Measurements from ENCODE around the gene MAD2L1BP. TPM values are rescaled to one million over a fixed set of nuclear protein-coding genes. Genes with fewer than 3 reads are reported as not detected.

Gene MAD2L1BP
- total and polyA plus RNA-seq, 9 donors = 17.4 to 23.6 (median 19.4) TPM

Other genes with a start within 250 kb of the MAD2L1BP start
- 10.7 TPM for gene ABCC10, start 208.3 kb upstream of the MAD2L1BP start, total RNA-seq
- 10 to 100 TPM; 13.1 to 22.0 (median 14.9) TPM for gene ABCC10, start 208.3 kb upstream of the MAD2L1BP start, polyA plus RNA-seq (ENCODE audit: insufficient read depth in 1 of 8, insufficient read length in 8 of 8, low replicate concordance in 1 of 8)
- 2.0 TPM for gene DLK2, start 180.3 kb upstream of the MAD2L1BP start, total RNA-seq
- 1 to 10 TPM; 1.7 to 3.5 (median 2.4) TPM for gene DLK2, start 180.3 kb upstream of the MAD2L1BP start, polyA plus RNA-seq (ENCODE audit: insufficient read depth in 1 of 8, insufficient read length in 8 of 8, low replicate concordance in 1 of 8)
- 15.9 TPM for gene TJAP1, start 158.3 kb upstream of the MAD2L1BP start, total RNA-seq
- gene TJAP1, start 158.3 kb upstream of the MAD2L1BP start, polyA plus RNA-seq (ENCODE audit: insufficient read depth in 1 of 8, insufficient read length in 8 of 8, low replicate concordance in 1 of 8) = 10 to 100 TPM; 19.4 to 31.4 (median 25.9) TPM
- gene LRRC73, start 125.5 kb upstream of the MAD2L1BP start, total RNA-seq = 0.22 TPM
- gene LRRC73, start 125.5 kb upstream of the MAD2L1BP start, polyA plus RNA-seq (ENCODE audit: insufficient read depth in 1 of 8, insufficient read length in 8 of 8, low replicate concordance in 1 of 8) = under 1 TPM; 0.11 to 0.27 (median 0.15) TPM
- 59.5 TPM for gene YIPF3, start 118.9 kb upstream of the MAD2L1BP start, total RNA-seq
- gene YIPF3, start 118.9 kb upstream of the MAD2L1BP start, polyA plus RNA-seq (ENCODE audit: insufficient read depth in 1 of 8, insufficient read length in 8 of 8, low replicate concordance in 1 of 8) = 10 to 100 TPM; 80.7 to 98.0 (median 91.2) TPM
- gene POLR1C, start 118.8 kb upstream of the MAD2L1BP start, total RNA-seq = 21.1 TPM
- 10 to 100 TPM; 16.7 to 22.2 (median 19.2) TPM for gene POLR1C, start 118.8 kb upstream of the MAD2L1BP start, polyA plus RNA-seq (ENCODE audit: insufficient read depth in 1 of 8, insufficient read length in 8 of 8, low replicate concordance in 1 of 8)
- gene XPO5, start 59.8 kb upstream of the MAD2L1BP start, total RNA-seq = 17.2 TPM
- 10 to 100 TPM; 21.5 to 38.2 (median 25.5) TPM for gene XPO5, start 59.8 kb upstream of the MAD2L1BP start, polyA plus RNA-seq (ENCODE audit: insufficient read depth in 1 of 8, insufficient read length in 8 of 8, low replicate concordance in 1 of 8)
- gene POLH, start 59.7 kb upstream of the MAD2L1BP start, total RNA-seq = 8.2 TPM
- gene POLH, start 59.7 kb upstream of the MAD2L1BP start, polyA plus RNA-seq (ENCODE audit: insufficient read depth in 1 of 8, insufficient read length in 8 of 8, low replicate concordance in 1 of 8) = 10 to 100 TPM in 7 of 8 donors, 1 to 10 TPM in 1; 8.1 to 15.3 (median 12.0) TPM
- gene GTPBP2, start 6.6 kb upstream of the MAD2L1BP start, total RNA-seq = 33.5 TPM
- gene GTPBP2, start 6.6 kb upstream of the MAD2L1BP start, polyA plus RNA-seq (ENCODE audit: insufficient read depth in 1 of 8, insufficient read length in 8 of 8, low replicate concordance in 1 of 8) = 10 to 100 TPM; 31.2 to 44.8 (median 37.7) TPM
- gene RSPH9, start 9.2 kb downstream of the MAD2L1BP start, total RNA-seq = 0.49 TPM
- 1 to 10 TPM in 1 of 8 donors, under 1 TPM in 7; 0.41 to 1.1 (median 0.79) TPM for gene RSPH9, start 9.2 kb downstream of the MAD2L1BP start, polyA plus RNA-seq (ENCODE audit: insufficient read depth in 1 of 8, insufficient read length in 8 of 8, low replicate concordance in 1 of 8)
- gene MRPS18A, start 52.0 kb downstream of the MAD2L1BP start, total RNA-seq = 43.5 TPM
- gene MRPS18A, start 52.0 kb downstream of the MAD2L1BP start, polyA plus RNA-seq (ENCODE audit: insufficient read depth in 1 of 8, insufficient read length in 8 of 8, low replicate concordance in 1 of 8) = 10 to 100 TPM; 28.4 to 43.7 (median 32.0) TPM
- gene VEGFA, start 134.4 kb downstream of the MAD2L1BP start, total RNA-seq = 63.1 TPM
- gene VEGFA, start 134.4 kb downstream of the MAD2L1BP start, polyA plus RNA-seq (ENCODE audit: insufficient read depth in 1 of 8, insufficient read length in 8 of 8, low replicate concordance in 1 of 8) = 10 to 100 TPM; 59.4 to 89.9 (median 70.5) TPM